Astrocyte of the cerebellum (primary cell): ENCODE measurements around the gene BMS1.
"Not testable (repeated sequence)": the region's sequence is repeated elsewhere in the genome, so short reads cannot be mapped to it uniquely, and the experiment has no call there.

Experiments used
- DNase-seq: peaks from one replicate; pipeline ENCODE4 v3.0.0-alpha.2; 2011; ENCODE audit warnings: low read depth
- H3K4me3 ChIP-seq: 2 replicates; pipeline ENCODE4 v1.5.1; 2011; ENCODE audit warnings: mild to moderate bottlenecking, low read depth, low read length, moderate library complexity
- in situ Hi-C: cut with HindIII; loops from 2 replicates; pipeline ENCODE4 v1.10.0; 2017; ENCODE audit warnings: low sequenced_read_pairs
- TF ChIP-seq, protein P1 (sequence below): IDR thresholded peaks from 2 replicates; pipeline ENCODE4 v1.5.1; 2012; ENCODE audit warnings: low read length, low read depth, moderate library complexity, mild to moderate bottlenecking; ENCODE audit errors: missing control alignments

The BMS1 gene

DNA sequence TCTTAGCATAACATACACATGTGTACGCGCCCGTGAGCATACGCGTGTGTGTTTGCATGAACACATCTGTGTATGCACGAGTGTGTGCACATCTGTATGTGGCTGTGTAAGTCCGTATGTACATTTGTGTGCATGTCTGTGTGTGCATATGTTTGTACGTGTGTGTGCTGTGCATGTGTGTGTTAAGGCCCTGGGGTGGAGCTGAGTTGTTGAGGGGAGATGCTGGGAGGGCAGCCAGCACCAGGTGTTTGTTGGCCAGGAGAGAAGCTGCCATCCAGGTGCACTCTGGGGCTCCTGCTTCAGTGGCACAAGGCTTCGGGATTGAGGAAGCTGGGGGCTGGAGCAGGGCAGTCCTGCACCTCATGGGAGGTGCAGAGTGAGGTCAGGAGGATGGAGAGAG is 85.0 kb downstream of the BMS1 start:
- H3K4me3 ChIP-seq, result no peak overlapping the region
- TF ChIP-seq, protein P1, sequence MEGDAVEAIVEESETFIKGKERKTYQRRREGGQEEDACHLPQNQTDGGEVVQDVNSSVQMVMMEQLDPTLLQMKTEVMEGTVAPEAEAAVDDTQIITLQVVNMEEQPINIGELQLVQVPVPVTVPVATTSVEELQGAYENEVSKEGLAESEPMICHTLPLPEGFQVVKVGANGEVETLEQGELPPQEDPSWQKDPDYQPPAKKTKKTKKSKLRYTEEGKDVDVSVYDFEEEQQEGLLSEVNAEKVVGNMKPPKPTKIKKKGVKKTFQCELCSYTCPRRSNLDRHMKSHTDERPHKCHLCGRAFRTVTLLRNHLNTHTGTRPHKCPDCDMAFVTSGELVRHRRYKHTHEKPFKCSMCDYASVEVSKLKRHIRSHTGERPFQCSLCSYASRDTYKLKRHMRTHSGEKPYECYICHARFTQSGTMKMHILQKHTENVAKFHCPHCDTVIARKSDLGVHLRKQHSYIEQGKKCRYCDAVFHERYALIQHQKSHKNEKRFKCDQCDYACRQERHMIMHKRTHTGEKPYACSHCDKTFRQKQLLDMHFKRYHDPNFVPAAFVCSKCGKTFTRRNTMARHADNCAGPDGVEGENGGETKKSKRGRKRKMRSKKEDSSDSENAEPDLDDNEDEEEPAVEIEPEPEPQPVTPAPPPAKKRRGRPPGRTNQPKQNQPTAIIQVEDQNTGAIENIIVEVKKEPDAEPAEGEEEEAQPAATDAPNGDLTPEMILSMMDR, result no peak
- DNase-seq, result no peak
- in situ Hi-C loops, result no loop called here

DNA sequence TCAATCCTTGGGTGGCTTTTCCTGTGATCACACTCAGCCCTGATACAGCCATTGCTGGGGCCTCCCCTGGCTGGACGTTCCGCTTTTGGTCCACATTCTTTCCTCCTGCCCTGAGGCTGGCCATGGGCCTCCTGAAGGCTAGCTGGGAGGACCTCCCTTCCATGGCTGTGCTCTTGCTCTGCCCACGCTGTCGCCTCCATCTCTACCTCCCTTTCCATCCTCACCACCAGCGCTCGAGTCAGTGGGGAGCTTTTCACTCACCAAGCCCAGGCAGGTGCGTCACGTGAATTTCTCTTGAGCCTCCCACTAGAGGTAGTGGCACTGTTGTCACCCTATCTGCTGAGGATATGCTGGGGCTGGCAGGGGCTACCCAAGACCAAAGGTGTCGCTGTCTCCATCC is 85.9 kb downstream of the BMS1 start:
- TF ChIP-seq, protein P1, result no peak
- in situ Hi-C loops, result no loop called here
- H3K4me3 ChIP-seq, result no peak overlapping the region
- DNase-seq, result no peak

DNA sequence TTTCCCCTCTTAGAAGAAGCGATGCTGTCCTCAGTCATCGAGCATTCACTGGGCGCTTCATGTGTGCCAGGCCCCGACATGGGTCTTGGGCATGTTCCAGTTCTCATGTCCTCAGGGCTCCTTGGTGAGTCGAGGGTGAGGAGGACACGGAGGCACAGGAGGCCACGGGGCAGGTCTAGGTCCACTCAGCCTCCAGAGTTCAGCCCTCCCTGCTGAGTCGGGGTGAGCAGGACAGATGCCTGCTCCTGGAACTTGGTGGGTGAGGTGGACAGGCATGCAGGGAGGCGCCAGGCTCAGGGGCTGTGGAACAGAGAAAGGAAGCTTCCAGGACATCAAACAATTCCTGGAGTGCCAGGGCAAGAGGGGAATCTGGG is 87.4 kb downstream of the BMS1 start:
- TF ChIP-seq, protein P1, result no peak
- in situ Hi-C loops, result no loop called here
- no peak for DNase-seq
- no peak overlapping the region for H3K4me3 ChIP-seq

DNA sequence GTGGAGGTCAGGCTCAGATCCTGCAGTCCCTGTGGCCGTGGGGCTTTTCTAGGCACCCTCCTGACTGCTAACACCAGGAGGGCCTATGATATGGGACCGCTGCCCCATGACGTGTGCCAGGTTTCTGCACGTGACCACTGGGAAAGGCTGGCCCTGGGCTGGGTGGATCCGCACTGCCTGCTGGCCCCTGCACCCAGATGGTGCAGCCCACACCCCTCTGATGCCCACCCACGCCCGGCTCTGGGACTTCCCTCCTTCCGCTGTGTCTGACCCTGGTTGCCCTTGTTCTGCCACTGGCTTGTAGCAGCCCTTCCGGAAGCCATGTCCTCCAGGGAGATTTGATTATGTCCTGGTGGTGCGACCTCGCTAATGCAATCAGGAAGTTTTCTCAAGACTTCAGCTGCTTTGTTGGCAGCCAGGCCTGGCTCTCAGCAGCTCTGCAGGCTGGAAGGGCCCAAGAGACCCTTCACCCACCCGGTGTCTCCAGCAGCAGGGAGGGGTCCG is 88.6 kb downstream of the BMS1 start:
- in situ Hi-C loops, DNase-seq, H3K4me3 ChIP-seq: not testable (repeated sequence)

DNA sequence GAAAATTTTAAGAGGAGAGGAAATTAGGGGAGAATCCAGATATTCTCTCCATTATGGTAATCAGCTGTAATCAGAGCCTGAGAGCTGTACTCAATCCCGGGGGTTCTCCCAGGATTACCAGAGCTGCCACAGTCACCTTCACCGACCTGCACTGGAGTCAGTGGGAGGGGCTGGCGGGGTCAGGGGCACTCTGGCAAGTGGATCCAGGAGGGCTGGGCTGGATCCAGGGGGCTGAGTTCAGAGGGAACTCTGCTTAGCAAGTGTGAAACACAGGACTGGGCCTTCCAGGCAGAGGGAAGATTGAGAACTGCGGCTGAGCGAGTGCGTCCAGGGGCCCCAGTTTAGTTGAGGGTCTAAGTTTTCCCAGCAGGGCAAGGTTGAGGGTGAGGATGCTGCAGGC is 89.2 kb downstream of the BMS1 start:
- H3K4me3 ChIP-seq, result no peak overlapping the region
- DNase-seq, result no peak
- in situ Hi-C loops, result no loop called here
- TF ChIP-seq, protein P1, result no peak

DNA sequence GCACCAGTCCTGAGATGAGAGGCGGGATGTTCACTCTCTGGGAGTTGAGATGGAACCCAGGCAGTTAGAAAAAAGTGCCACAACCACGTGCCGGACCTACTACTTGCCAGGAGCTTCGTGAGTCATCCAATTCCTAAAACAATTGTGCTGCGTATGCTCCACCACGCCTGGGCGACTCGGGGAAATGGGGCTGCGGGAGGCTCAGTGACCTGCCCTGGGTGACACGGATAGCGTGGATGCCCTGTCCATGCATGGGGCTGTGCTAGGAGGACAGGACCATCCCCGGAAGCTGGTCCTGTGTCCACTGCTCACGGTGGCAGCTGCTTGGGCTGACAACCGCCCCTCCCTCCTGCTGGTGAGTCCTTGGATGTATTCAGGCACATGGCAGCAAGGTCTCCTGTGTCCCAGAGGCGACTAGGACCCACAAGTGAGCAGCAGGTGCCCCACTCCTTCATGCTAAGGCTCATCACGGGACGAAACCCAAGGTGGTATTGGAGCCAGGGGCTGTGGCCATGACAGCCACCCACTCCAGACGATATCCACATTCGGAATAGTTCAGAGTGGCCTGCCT is 90.4 kb downstream of the BMS1 start:
- in situ Hi-C loops, result no loop called here
- TF ChIP-seq, protein P1, result no peak
- H3K4me3 ChIP-seq, result no peak overlapping the region
- DNase-seq, result no peak

DNA sequence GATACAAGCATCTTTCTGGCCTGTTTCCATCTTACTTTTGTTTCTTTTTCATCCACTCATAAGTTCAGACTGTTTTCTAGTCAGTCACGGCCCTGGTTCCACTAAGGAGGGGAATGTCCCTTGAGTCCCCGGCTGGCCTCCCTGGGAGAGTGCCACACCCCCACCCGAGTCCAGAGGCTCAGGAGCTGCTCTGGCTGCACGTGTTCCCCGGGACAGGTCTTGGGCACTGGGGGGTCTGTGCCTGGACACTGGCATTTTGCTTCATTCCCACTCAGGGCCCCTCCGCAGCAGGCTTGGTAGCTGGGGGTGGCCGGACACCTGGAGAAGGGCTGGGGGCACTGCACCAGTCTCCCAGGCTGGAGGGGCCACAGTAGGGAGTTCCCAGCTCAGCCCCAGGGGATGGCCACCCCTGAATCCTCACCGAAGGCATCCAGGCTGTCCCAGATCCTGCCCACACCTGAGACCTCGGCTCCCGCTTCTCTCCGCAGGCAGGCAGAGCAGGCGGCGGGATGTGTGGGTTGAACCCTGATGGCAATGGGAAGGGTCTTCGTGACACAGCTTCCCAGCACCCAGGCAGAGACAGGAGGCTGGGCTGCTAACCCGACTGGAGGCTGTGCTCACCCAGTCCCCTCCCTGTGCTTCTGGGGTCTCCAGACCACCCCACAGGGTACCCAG is 92.3 kb downstream of the BMS1 start:
- no peak overlapping the region for H3K4me3 ChIP-seq
- TF ChIP-seq, protein P1, result no peak
- no peak for DNase-seq
- in situ Hi-C loops, result no loop called here
